Hematopoietic multipotent progenitor cell (in vitro differentiated cells): Measurements from ENCODE around the gene TECR. TPM values are rescaled to one million over a fixed set of nuclear protein-coding genes. Genes with fewer than 3 reads are reported as not detected.
A peak's percentile ranks its signal among the peaks of the same experiment; 100 is the strongest.
"Not testable (repeated sequence)": the region's sequence is repeated elsewhere in the genome, so short reads cannot be mapped to it uniquely, and the experiment has no call there.

Experiments used
- DNase-seq, 3 donors: peaks; one replicate each; pipeline ENCODE4 v3.0.0-alpha.2; 2011 to 2015; ENCODE audit warnings: low read depth in 2 of 3, low spot score in 2 of 3
- small RNA-seq: library from RNA; depleted of rRNA; stranded (forward); fragments of <200 nt; gene quantifications from one replicate; pipeline ENCODE3, GENCODE V24; 2012
- total RNA-seq: library from RNA; depleted of rRNA; stranded (reverse); fragments of >200 nt; gene quantifications from one replicate; pipeline ENCODE4 v1.2.3, GENCODE V29; 2012

TECR gene
- total RNA-seq, 1 donor, result 99.9 TPM

- DNase-seq, result no peak
Measured at GRCh38 chr19:14577885-14578427, 48.6 kb downstream of the TECR start.

- no peak for DNase-seq
Measured at GRCh38 chr19:14580623-14581237, 51.3 kb downstream of the TECR start.

DNA sequence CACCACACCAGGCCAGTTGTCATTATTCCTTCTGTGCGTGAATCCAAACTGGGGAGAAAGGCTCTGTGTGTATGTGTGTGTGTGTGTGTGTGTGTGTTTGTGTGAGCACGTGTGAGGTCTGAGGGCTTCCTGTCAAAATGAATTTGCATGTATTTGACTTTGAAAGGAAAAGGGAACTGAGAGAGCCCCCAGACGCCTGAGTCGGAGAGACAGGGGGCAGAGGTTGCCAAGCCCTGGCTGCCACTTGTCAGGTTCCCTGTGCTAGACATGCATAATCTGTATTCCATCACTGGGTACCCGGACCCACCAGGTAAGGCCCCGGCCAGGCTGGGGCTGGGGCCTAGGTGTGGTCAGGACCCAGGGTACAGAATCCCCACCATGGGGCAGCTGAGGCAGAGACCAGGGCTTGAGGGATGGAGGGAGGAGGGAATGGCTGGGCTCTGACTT is 53.5 kb downstream of the TECR start, which contains the start of gene CLEC17A:
Gene CLEC17A (plus strand): TSS at position 191 of the 447 bp plus-strand sequence. CDS start 77 bp downstream, at position 268.
- peak in 2 of 3 donors; percentile 61 to 81 for DNase-seq

GRCh38 chr19:14584372-14584771 is 55.0 kb downstream of the TECR start:
- not testable (repeated sequence) for DNase-seq

DNA sequence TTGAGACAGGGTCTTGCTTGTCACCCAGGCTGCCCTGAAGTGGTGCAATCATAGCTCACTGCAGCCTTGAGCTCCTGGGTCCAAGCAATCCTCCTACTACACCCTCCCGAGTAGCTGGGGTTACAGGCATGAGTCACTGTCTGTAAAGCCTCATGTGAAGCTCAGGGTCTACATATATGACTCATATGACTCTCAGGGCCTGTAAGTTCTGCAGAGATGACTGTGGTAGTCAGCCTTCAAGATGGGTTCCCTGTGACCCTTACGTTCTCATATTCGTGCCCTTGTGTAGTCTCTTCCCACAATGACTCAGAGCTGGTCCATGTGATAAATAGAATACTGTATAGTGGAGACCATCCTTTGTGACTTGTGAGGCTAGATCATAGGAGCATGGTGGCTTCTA is 55.8 kb downstream of the TECR start:
- not testable (repeated sequence) for DNase-seq

DNA sequence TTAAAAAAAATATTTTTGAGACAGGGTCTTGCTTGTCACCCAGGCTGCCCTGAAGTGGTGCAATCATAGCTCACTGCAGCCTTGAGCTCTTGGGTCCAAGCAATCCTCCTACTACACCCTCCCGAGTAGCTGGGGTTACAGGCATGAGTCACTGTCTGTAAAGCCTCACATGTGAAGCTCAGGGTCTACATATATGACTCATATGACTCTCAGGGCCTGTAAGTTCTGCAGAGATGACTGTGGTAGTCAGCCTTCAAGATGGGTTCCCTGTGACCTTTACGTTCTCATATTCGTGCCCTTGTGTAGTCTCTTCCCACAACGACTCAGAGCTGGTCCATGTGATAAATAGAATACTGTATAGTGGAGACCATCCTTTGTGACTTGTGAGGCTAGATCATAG is 60.0 kb downstream of the TECR start:
- DNase-seq, result not testable (repeated sequence)

DNA sequence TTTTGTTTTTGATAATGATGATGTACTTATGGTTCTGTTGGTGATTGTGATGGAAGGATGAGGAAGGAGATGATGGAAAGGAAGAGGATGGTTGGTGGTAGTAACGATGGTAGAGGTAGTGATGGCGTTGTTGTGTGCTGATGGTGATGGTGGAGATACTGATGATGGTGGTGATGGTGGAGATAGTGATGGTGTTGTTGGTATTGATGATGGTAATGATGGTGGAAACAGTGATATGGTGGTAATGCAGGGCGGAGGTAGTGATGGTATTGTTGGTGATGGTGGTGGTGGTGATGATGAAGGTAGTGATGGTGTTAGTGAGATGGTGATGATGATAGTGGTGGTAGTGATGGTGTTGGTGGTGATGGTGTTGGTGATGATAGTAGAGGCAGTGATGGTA is 66.2 kb downstream of the TECR start:
- DNase-seq, result no peak

- DNase-seq, result no peak
Measured at GRCh38 chr19:14599548-14600147, 70.3 kb downstream of the TECR start.

DNA sequence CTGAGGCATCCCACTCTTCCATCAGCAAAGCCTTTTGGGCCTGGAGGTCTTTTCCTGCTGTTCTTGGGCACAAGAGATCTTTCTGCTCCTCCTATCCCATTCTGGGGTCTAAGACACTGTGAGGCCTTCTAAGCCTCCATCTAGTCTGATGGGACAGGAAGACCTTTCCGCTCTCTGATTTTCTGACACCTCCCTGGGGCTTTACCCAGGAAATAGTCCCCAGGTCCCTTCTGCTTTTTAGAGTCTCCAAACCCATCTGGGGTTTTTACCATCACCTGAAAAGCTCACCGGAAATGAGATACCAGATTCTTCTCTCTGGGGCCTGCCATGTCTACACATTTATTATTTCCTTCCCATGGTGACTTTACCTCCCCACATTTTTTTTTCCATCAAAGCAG is 74.6 kb downstream of the TECR start:
- DNase-seq, result no peak

- DNase-seq, result no peak
Measured at GRCh38 chr19:14606627-14607026, 77.2 kb downstream of the TECR start.

GRCh38 chr19:14611051-14611450 is 81.7 kb downstream of the TECR start:
- no peak for DNase-seq

GRCh38 chr19:14612242-14612641 is 82.8 kb downstream of the TECR start:
- not testable (repeated sequence) for DNase-seq

- DNase-seq, result no peak
Measured at GRCh38 chr19:14612657-14613056, 83.3 kb downstream of the TECR start.

DNA sequence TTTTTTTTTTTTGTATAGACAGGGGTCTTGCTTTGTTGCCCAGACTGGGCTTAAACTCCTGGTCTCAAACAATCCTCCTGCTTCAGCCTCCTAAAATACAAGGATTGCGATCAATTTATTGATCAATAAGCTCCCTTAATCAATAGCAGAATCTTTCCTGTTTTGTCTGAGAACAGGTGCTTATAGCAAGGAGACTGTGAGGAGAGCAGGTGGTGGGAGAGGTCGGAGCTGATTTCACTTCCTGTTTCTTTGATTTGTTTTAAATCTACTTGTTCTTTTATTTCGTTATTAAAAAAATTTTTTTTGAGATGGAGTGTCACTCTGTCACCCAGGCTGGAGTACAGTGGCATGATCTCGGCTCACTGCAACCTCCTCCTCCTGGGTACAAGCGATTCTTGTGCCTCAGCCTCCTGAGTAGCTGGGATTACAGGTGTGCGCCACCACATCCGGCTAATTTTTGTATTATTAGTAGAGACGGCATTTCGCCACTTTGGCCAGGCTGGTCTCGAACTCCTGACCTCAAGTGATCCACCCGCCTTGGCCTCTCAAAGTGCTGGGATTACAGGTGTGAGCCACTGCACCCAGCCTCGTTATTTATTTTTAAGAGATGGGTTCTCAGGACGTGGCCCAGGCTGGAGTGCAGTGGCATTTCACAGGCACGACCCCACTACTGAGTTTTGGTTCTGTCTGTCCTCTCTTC is 84.2 kb downstream of the TECR start:
- peak in 1 of 3 donors; percentile 17 for DNase-seq

GRCh38 chr19:14614099-14614412 is 84.7 kb downstream of the TECR start:
- peak in 2 of 3 donors; percentile 87 to 88 for DNase-seq

Small RNA genes within 50 kb of the gene (small RNA-seq; reads per million reads assigned to genes)
- gene RN7SL842P (not detected), gene SNRPGP15 (not detected)

Other genes starting within 250 kb of the TECR start
- gene ADGRE5, start 148.2 kb upstream of the TECR start, total RNA-seq, result 273 TPM
- gene DDX39A, start 110.3 kb upstream of the TECR start, total RNA-seq, result 128 TPM
- gene PKN1, start 96.3 kb upstream of the TECR start, total RNA-seq, result 177 TPM
- gene PTGER1, start 54.2 kb upstream of the TECR start, total RNA-seq, result 0.27 TPM
- 35.0 TPM for gene GIPC1, start 33.5 kb upstream of the TECR start, total RNA-seq
- gene DNAJB1, start 11.2 kb upstream of the TECR start, total RNA-seq, result 64.1 TPM
- gene NDUFB7, start 42.5 kb downstream of the TECR start, total RNA-seq, result 373 TPM
- 0.81 TPM for gene CLEC17A, start 53.5 kb downstream of the TECR start, total RNA-seq
- gene ADGRE3, start 145.2 kb downstream of the TECR start, total RNA-seq, result under 0.01 TPM
- gene ZNF333, start 160.5 kb downstream of the TECR start, total RNA-seq, result 27.5 TPM
- gene ADGRE2, start 249.0 kb downstream of the TECR start, total RNA-seq, result 46.0 TPM